ENCODE results near the gene MTA3.

- TF ChIP-seq CTCF (IDR thresholded peaks at IDR 0.05) = no peak
- no peak for TF ChIP-seq EZH2 (IDR thresholded peaks at IDR 0.05; ENCODE audit: borderline replicate concordance, insufficient read depth, low read depth, low read length, poor library complexity, severe bottlenecking)
These were observed 188.6 kb downstream of the MTA3 start for GRCh38 chr2:42756966-42757513.

Measured in B cell (primary cell).